OCI-LY1 (cell line): ENCODE data around the gene CKB.

ENCODE experiments used
- CTCF ChIP-seq: fragments of 200-600 bp; sonication (generic), shearing (Covaris generic); IDR thresholded peaks from 2 replicates; pipeline ENCODE4 v1.5.1; 2017; ENCODE audit warnings: mild to moderate bottlenecking, antibody characterized with exemption, low read length, moderate library complexity, mixed read lengths
- EZH2 ChIP-seq: fragments of 200-600 bp; sonication (generic), shearing (Covaris generic); IDR thresholded peaks from 2 replicates; pipeline ENCODE4 v1.8.0; 2017; ENCODE audit warnings: borderline replicate concordance, mixed run types, mild to moderate bottlenecking, antibody characterized with exemption, low read length, moderate library complexity, mixed read lengths

- TF ChIP-seq EZH2 (no peak), CTCF (no peak)
These were observed 39.5 kb upstream of the CKB start for GRCh38 chr14:103562179-103562428.
